ENCODE data around the gene LYRM4.

LYRM4 gene

GRCh38 chr6:5261545-5262109 lies 877 bp upstream of the LYRM4 start:
- no peaks in the 10 kb centered on the region for H3K36me3 ChIP-seq (ENCODE audit: control insufficient read depth in 2 of 2, insufficient read depth in 2 of 2, low read length in 2 of 2)
- no peaks in the 10 kb centered on the region for H3K9me3 ChIP-seq (ENCODE audit: control insufficient read depth in 2 of 2, low read length in 2 of 2)
- H3K27ac ChIP-seq (ENCODE audit: low read length) = peak overlapping the region; percentile 97
- H3K4me3 ChIP-seq (ENCODE audit: low read length in 2 of 2) = peak overlapping the region; percentile 92 to 98
- H3K9ac ChIP-seq (ENCODE audit: low read length in 2 of 2) = peak overlapping the region; percentile 67 to 94
- peaks cover 18% of the 10 kb centered on the region for H3K4me1 ChIP-seq (ENCODE audit: control insufficient read depth, insufficient read depth, low read length)
- H3K27me3 ChIP-seq (ENCODE audit: control insufficient read depth in 1 of 2, insufficient read depth in 2 of 2, low read length in 2 of 2) = no peaks in the 10 kb centered on the region

- Histone ChIP-seq H3K36me3 (ENCODE audit: control insufficient read depth in 2 of 2, insufficient read depth in 2 of 2, low read length in 2 of 2) (no peaks in the 10 kb centered on the region), H3K4me1 (ENCODE audit: control insufficient read depth, insufficient read depth, low read length) (peaks cover 18% of the 10 kb centered on the region), H3K27ac (ENCODE audit: low read length) (peak overlapping the region; percentile 97), H3K9me3 (ENCODE audit: control insufficient read depth in 2 of 2, low read length in 2 of 2) (no peaks in the 10 kb centered on the region), H3K27me3 (ENCODE audit: control insufficient read depth in 1 of 2, insufficient read depth in 2 of 2, low read length in 2 of 2) (no peaks in the 10 kb centered on the region), H3K4me3 (ENCODE audit: low read length in 2 of 2) (peak overlapping the region; percentile 92 to 98), H3K9ac (ENCODE audit: low read length in 2 of 2) (peak overlapping the region; percentile 13 to 67)
Measured at GRCh38 chr6:5260111-5260620, 584 bp downstream of the LYRM4 start.

GRCh38 chr6:5259428-5259827 lies 1.3 kb downstream of the LYRM4 start:
- Histone ChIP-seq H3K4me1 (ENCODE audit: control insufficient read depth, insufficient read depth, low read length) (peaks cover 18% of the 10 kb centered on the region), H3K9me3 (ENCODE audit: control insufficient read depth in 2 of 2, low read length in 2 of 2) (no peaks in the 10 kb centered on the region), H3K27ac (ENCODE audit: low read length) (no peak overlapping the region), H3K36me3 (ENCODE audit: control insufficient read depth in 2 of 2, insufficient read depth in 2 of 2, low read length in 2 of 2) (no peaks in the 10 kb centered on the region), H3K27me3 (ENCODE audit: control insufficient read depth in 1 of 2, insufficient read depth in 2 of 2, low read length in 2 of 2) (no peaks in the 10 kb centered on the region), H3K9ac (ENCODE audit: low read length in 2 of 2) (no peak overlapping the region), H3K4me3 (ENCODE audit: low read length in 2 of 2) (peak overlapping the region; percentile 92 to 98)

GRCh38 chr6:5257400-5257799 lies 3.4 kb downstream of the LYRM4 start:
- no peak overlapping the region for H3K4me3 ChIP-seq (ENCODE audit: low read length in 2 of 2)
- no peak overlapping the region for H3K9ac ChIP-seq (ENCODE audit: low read length in 2 of 2)
- no peaks in the 10 kb centered on the region for H3K9me3 ChIP-seq (ENCODE audit: control insufficient read depth in 2 of 2, low read length in 2 of 2)
- H3K36me3 ChIP-seq (ENCODE audit: control insufficient read depth in 2 of 2, insufficient read depth in 2 of 2, low read length in 2 of 2) = no peaks in the 10 kb centered on the region
- H3K4me1 ChIP-seq (ENCODE audit: control insufficient read depth, insufficient read depth, low read length) = peaks cover 17% of the 10 kb centered on the region
- H3K27ac ChIP-seq (ENCODE audit: low read length) = no peak overlapping the region
- no peaks in the 10 kb centered on the region for H3K27me3 ChIP-seq (ENCODE audit: control insufficient read depth in 1 of 2, insufficient read depth in 2 of 2, low read length in 2 of 2)

- H3K36me3 ChIP-seq (ENCODE audit: control insufficient read depth in 2 of 2, insufficient read depth in 2 of 2, low read length in 2 of 2) = no peaks in the 10 kb centered on the region
- H3K27ac ChIP-seq (ENCODE audit: low read length) = no peak overlapping the region
- H3K4me1 ChIP-seq (ENCODE audit: control insufficient read depth, insufficient read depth, low read length) = peaks cover 16% of the 10 kb centered on the region
- H3K4me3 ChIP-seq (ENCODE audit: low read length in 2 of 2) = no peak overlapping the region
- H3K9me3 ChIP-seq (ENCODE audit: control insufficient read depth in 2 of 2, low read length in 2 of 2) = no peaks in the 10 kb centered on the region
- no peak overlapping the region for H3K9ac ChIP-seq (ENCODE audit: low read length in 2 of 2)
- H3K27me3 ChIP-seq (ENCODE audit: control insufficient read depth in 1 of 2, insufficient read depth in 2 of 2, low read length in 2 of 2) = no peaks in the 10 kb centered on the region
Measured at GRCh38 chr6:5256952-5257351, 3.8 kb downstream of the LYRM4 start.

GRCh38 chr6:5250911-5251310 lies 9.8 kb downstream of the LYRM4 start:
- Histone ChIP-seq H3K4me1 (ENCODE audit: control insufficient read depth, insufficient read depth, low read length) (peaks cover 4% of the 10 kb centered on the region), H3K9me3 (ENCODE audit: control insufficient read depth in 2 of 2, low read length in 2 of 2) (no peaks in the 10 kb centered on the region), H3K4me3 (ENCODE audit: low read length in 2 of 2) (no peak overlapping the region), H3K9ac (ENCODE audit: low read length in 2 of 2) (no peak overlapping the region), H3K27me3 (ENCODE audit: control insufficient read depth in 1 of 2, insufficient read depth in 2 of 2, low read length in 2 of 2) (no peaks in the 10 kb centered on the region), H3K36me3 (ENCODE audit: control insufficient read depth in 2 of 2, insufficient read depth in 2 of 2, low read length in 2 of 2) (no peaks in the 10 kb centered on the region), H3K27ac (ENCODE audit: low read length) (no peak overlapping the region)

- Histone ChIP-seq H3K27ac (ENCODE audit: low read length) (no peak overlapping the region), H3K27me3 (ENCODE audit: control insufficient read depth in 1 of 2, insufficient read depth in 2 of 2, low read length in 2 of 2) (no peaks in the 10 kb centered on the region), H3K4me1 (ENCODE audit: control insufficient read depth, insufficient read depth, low read length) (peaks cover 4% of the 10 kb centered on the region), H3K36me3 (ENCODE audit: control insufficient read depth in 2 of 2, insufficient read depth in 2 of 2, low read length in 2 of 2) (no peaks in the 10 kb centered on the region), H3K4me3 (ENCODE audit: low read length in 2 of 2) (no peak overlapping the region), H3K9ac (ENCODE audit: low read length in 2 of 2) (no peak overlapping the region), H3K9me3 (ENCODE audit: control insufficient read depth in 2 of 2, low read length in 2 of 2) (no peaks in the 10 kb centered on the region)
Measured at GRCh38 chr6:5250451-5250850, 10.3 kb downstream of the LYRM4 start.

- peaks cover 4% of the 10 kb centered on the region for H3K4me1 ChIP-seq (ENCODE audit: control insufficient read depth, insufficient read depth, low read length)
- no peaks in the 10 kb centered on the region for H3K36me3 ChIP-seq (ENCODE audit: control insufficient read depth in 2 of 2, insufficient read depth in 2 of 2, low read length in 2 of 2)
- no peak overlapping the region for H3K9ac ChIP-seq (ENCODE audit: low read length in 2 of 2)
Measured at GRCh38 chr6:5249451-5250122, 11.2 kb downstream of the LYRM4 start.

GRCh38 chr6:5248302-5249098 lies 12.2 kb downstream of the LYRM4 start:
- H3K27me3 ChIP-seq (ENCODE audit: control insufficient read depth in 1 of 2, insufficient read depth in 2 of 2, low read length in 2 of 2) = no peaks in the 10 kb centered on the region
- H3K9me3 ChIP-seq (ENCODE audit: control insufficient read depth in 2 of 2, low read length in 2 of 2) = no peaks in the 10 kb centered on the region

More at GRCh38 chr6:5249451-5250122, 11.2 kb downstream of the LYRM4 start:
- Histone ChIP-seq H3K27ac (ENCODE audit: low read length) (no peak overlapping the region), H3K4me3 (ENCODE audit: low read length in 2 of 2) (no peak overlapping the region), H3K9me3 (ENCODE audit: control insufficient read depth in 2 of 2, low read length in 2 of 2) (no peaks in the 10 kb centered on the region), H3K27me3 (ENCODE audit: control insufficient read depth in 1 of 2, insufficient read depth in 2 of 2, low read length in 2 of 2) (no peaks in the 10 kb centered on the region)

GRCh38 chr6:5247201-5247600 lies 13.5 kb downstream of the LYRM4 start:
- no peak overlapping the region for H3K27ac ChIP-seq (ENCODE audit: low read length)
- no peaks in the 10 kb centered on the region for H3K9me3 ChIP-seq (ENCODE audit: control insufficient read depth in 2 of 2, low read length in 2 of 2)
- peaks cover 0 to 3% of the 10 kb centered on the region in 2 donors for H3K36me3 ChIP-seq (ENCODE audit: control insufficient read depth in 2 of 2, insufficient read depth in 2 of 2, low read length in 2 of 2)
- H3K27me3 ChIP-seq (ENCODE audit: control insufficient read depth in 1 of 2, insufficient read depth in 2 of 2, low read length in 2 of 2) = no peaks in the 10 kb centered on the region
- H3K9ac ChIP-seq (ENCODE audit: low read length in 2 of 2) = no peak overlapping the region
- H3K4me1 ChIP-seq (ENCODE audit: control insufficient read depth, insufficient read depth, low read length) = peaks cover 2% of the 10 kb centered on the region
- H3K4me3 ChIP-seq (ENCODE audit: low read length in 2 of 2) = no peak overlapping the region

More at GRCh38 chr6:5248302-5249098, 12.2 kb downstream of the LYRM4 start:
- Histone ChIP-seq H3K4me3 (ENCODE audit: low read length in 2 of 2) (no peak overlapping the region), H3K36me3 (ENCODE audit: control insufficient read depth in 2 of 2, insufficient read depth in 2 of 2, low read length in 2 of 2) (no peaks in the 10 kb centered on the region), H3K27ac (ENCODE audit: low read length) (no peak overlapping the region), H3K4me1 (ENCODE audit: control insufficient read depth, insufficient read depth, low read length) (peaks cover 4% of the 10 kb centered on the region), H3K9ac (ENCODE audit: low read length in 2 of 2) (no peak overlapping the region)

Data from stomach smooth muscle (tissue), 2 donors.